Esophagus muscularis mucosa (tissue), 4 donors: ENCODE results near the gene DOCK2. TPM values are rescaled to one million over a fixed set of nuclear protein-coding genes. Genes with fewer than 3 reads are reported as not detected.

Experiments
- DNase-seq: peaks from one replicate; pipeline ENCODE4 v3.0.0-alpha.2; 2017; ENCODE audit errors: extremely low spot score
- H3K27ac ChIP-seq, 4 donors: fragments of 200-600 bp; sonication (generic); replicated peaks in 1 of 4; 1 replicate in 3 of 4; 2 replicates in 1 of 4; pipeline ENCODE4 v1.5.1; 2016 to 2019; ENCODE audit warnings: mild to moderate bottlenecking in 1 of 4
- H3K27me3 ChIP-seq, 4 donors: fragments of 200-600 bp; sonication (generic); one replicate each; pipeline versions ENCODE4 v1.5.1 to v1.6.0; 2016 to 2019
- H3K36me3 ChIP-seq, 4 donors: fragments of 200-600 bp; sonication (generic); one replicate each; pipeline ENCODE4 v1.5.1; 2016 to 2019
- H3K4me1 ChIP-seq, 4 donors: fragments of 200-600 bp; sonication (generic); one replicate each; pipeline ENCODE4 v1.5.1; 2016 to 2019
- H3K4me3 ChIP-seq, 4 donors: fragments of 200-600 bp; sonication (generic); 1 replicate in 2 of 4; 2 replicates in 2 of 4; pipeline ENCODE4 v1.5.1; 2016 to 2019; ENCODE audit warnings: mild to moderate bottlenecking in 4 of 4, moderate library complexity in 1 of 4
- H3K9me3 ChIP-seq, 4 donors: fragments of 200-600 bp; sonication (generic); 1 replicate in 3 of 4; 2 replicates in 1 of 4; pipeline ENCODE4 v1.5.1; 2016 to 2019
- CTCF ChIP-seq, 3 experiments: fragments of 200-600 bp in 2 of 3; fragments of 450-650 bp in 1 of 3; sonication (generic) in 2 of 3; IDR thresholded peaks; one replicate each; pipeline ENCODE4 v1.5.1; 2017 to 2019; ENCODE audit warnings: antibody characterized with exemption in 3 of 3, mild to moderate bottlenecking in 2 of 3, moderate library complexity in 1 of 3
- EP300 ChIP-seq: sonication (generic); formaldehyde crosslinking; IDR thresholded peaks from one replicate; pipeline ENCODE4 v1.6.1; 2017; ENCODE audit warnings: antibody characterized with exemption
- POLR2A ChIP-seq: fragments of 450-650 bp; IDR thresholded peaks from one replicate; pipeline ENCODE4 v1.6.1; 2017; ENCODE audit warnings: antibody characterized with exemption, moderate library complexity, mild to moderate bottlenecking, low read depth
- POLR2AphosphoS5 ChIP-seq, 2 donors: sonication (generic); formaldehyde crosslinking; IDR thresholded peaks; one replicate each; pipeline ENCODE4 v1.6.1; 2017; ENCODE audit warnings: antibody characterized with exemption in 2 of 2
- WGBS: methylation state at CpG from one replicate; pipeline ENCODE4 v1.1.5; 2018; 5-methylcytosine and 5-hydroxymethylcytosine counted together
- intact Hi-C: fragments of 100-400 bp; cut with DNase I; formaldehyde crosslinking; loops from one replicate; pipeline ENCODE4 v1.15.1; 2023
- total RNA-seq, 4 donors: library from RNA; depleted of rRNA; stranded (reverse); fragments of >200 nt; gene quantifications; one replicate each; pipeline versions ENCODE4 v1.1.0 to v1.2.1, GENCODE V29; 2016

The DOCK2 gene
- total RNA-seq, 4 donors from 2014 or later = 9.2 to 18.3 (median 13.7) TPM

DNA sequence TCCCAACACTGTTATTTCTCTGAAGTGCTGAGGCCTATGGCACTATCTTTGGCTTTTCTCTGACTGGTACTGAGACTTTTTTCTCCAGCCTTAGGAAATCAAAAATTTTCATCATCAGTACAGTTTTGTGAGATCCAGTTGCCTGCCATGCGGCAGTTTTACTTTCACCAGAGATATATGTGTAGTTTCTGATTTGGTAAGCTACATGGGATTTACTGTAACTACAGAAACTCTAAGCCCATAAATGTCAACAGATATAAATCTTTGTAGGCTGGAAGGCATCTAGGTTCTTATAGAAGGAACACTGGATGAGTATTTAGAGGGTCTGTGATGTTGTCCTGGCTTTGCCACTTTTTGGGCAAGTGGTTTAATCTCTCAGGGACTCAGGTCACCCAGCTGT lies 69.0 kb downstream of the DOCK2 start:
- no peak overlapping the region for H3K4me3 ChIP-seq
- no peaks in the 10 kb centered on the region for H3K27me3 ChIP-seq
- H3K27ac ChIP-seq = no peak overlapping the region
- TF ChIP-seq POLR2AphosphoS5 (IDR thresholded peaks at IDR 0.05) (no peak), CTCF (IDR thresholded peaks at IDR 0.05) (no peak), EP300 (no peak), POLR2A (no peak)
- no peak for DNase-seq
- no peaks in the 10 kb centered on the region for H3K36me3 ChIP-seq
- WGBS = 88% methylated on average over 1 of the region's 1 CpG
- intact Hi-C loops = no loop called here
- H3K4me1 ChIP-seq = no peaks in the 10 kb centered on the region
- H3K9me3 ChIP-seq = no peaks in the 10 kb centered on the region

- no peak for TF ChIP-seq POLR2A
- H3K9me3 ChIP-seq = no peaks in the 10 kb centered on the region
- DNase-seq = no peak
- intact Hi-C loops = no loop called here
- no peak overlapping the region for H3K27ac ChIP-seq
- H3K27me3 ChIP-seq = no peaks in the 10 kb centered on the region
- WGBS = 87% methylated on average over 9 of the region's 9 CpGs
- H3K36me3 ChIP-seq = no peaks in the 10 kb centered on the region
- no peaks in the 10 kb centered on the region for H3K4me1 ChIP-seq
- H3K4me3 ChIP-seq = no peak overlapping the region
Measured at GRCh38 chr5:169706758-169707450, 69.8 kb downstream of the DOCK2 start.

DNA sequence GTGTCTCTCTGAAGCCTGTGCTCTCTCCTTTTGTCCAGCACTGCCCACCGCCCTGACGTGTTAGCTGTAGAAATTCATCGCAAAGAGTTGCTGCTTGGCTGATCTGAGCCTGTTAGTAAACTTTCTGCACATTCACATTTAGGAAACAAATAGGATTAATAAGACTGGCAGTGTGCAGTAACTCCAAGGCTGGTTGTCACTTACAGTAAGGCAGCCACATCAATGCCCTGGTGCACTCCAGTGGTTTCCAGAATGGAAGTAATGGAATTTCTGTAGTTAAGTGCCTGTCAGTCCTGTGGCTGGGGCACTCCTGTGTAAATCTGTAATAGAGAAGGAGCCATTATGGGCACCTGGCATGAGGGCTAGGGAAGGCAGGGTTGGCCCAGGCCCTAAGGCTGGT lies 70.6 kb downstream of the DOCK2 start:
- no peak for DNase-seq
- 92% methylated on average over 3 of the region's 3 CpGs for WGBS
- Histone ChIP-seq H3K27me3 (no peaks in the 10 kb centered on the region), H3K9me3 (no peaks in the 10 kb centered on the region), H3K36me3 (no peaks in the 10 kb centered on the region), H3K4me3 (no peak overlapping the region), H3K4me1 (no peaks in the 10 kb centered on the region), H3K27ac (no peak overlapping the region)
- intact Hi-C loops = no loop called here
- TF ChIP-seq POLR2A (no peak), POLR2AphosphoS5 (IDR thresholded peaks at IDR 0.05) (no peak), CTCF (IDR thresholded peaks at IDR 0.05) (no peak), EP300 (no peak)

DNA sequence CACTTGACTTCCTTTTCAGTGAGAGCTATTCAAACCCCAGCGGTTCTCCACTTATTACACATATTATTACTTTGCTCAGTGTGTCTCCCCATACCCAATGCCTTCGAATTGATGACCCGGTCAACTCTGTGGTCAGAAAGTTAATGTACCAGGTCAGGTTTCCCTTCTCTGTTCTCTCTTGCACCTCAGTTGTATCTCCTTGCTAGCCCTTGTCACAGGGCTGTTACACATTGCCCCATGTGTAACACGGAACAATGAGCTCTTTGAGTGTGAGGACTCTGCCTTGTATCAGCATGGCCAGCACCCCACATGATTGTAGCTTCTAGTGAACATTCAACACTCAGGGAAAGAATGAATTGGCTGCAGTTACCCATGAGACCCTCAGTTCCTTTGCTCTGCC lies 73.6 kb downstream of the DOCK2 start:
- Histone ChIP-seq H3K36me3 (no peaks in the 10 kb centered on the region), H3K27ac (no peak overlapping the region), H3K4me1 (no peaks in the 10 kb centered on the region), H3K9me3 (no peaks in the 10 kb centered on the region), H3K4me3 (no peak overlapping the region), H3K27me3 (no peaks in the 10 kb centered on the region)
- WGBS = 58% methylated on average over 4 of the region's 4 CpGs
- intact Hi-C loops = no loop called here
- DNase-seq = no peak
- TF ChIP-seq CTCF (IDR thresholded peaks at IDR 0.05) = no peak
- TF ChIP-seq EP300 = no peak
- no peak for TF ChIP-seq POLR2A
- TF ChIP-seq POLR2AphosphoS5 (IDR thresholded peaks at IDR 0.05) = no peak

DNA sequence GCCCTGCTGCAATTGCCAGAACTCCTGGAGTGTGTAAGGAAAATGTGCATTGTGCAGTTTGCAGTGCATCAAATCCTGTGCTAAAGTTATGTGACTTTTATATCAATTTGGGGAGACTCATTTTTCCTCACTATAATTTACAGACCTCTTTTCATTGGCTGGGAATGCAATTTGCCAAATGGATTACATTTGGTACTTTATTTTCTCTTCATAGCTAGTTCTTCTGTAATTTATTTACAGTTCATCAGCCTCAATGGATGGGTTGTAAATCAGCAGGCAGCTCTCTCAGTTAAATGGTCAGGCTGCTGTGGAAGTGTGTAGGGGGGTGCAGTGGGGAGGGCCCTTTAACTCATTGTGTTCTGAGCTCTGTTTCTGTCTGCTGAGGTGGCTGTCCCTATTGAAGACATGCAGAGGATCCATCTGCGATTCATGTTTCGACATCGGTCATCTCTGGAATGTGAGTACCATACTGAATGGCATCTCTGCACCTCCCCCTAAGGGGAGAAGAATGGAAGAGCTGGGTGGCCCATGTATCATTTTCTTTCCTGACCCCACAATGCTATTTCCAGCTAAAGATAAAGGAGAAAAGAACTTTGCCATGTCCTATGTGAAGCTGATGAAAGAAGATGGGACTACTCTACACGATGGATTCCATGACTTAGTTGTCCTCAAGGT lies 74.6 kb downstream of the DOCK2 start:
- no peak for DNase-seq
- Histone ChIP-seq H3K27ac (no peak overlapping the region), H3K4me1 (no peaks in the 10 kb centered on the region), H3K36me3 (no peaks in the 10 kb centered on the region), H3K9me3 (no peaks in the 10 kb centered on the region), H3K27me3 (no peaks in the 10 kb centered on the region), H3K4me3 (no peak overlapping the region)
- no peak for TF ChIP-seq EP300
- no peak for TF ChIP-seq POLR2A
- no peak for TF ChIP-seq POLR2AphosphoS5 (IDR thresholded peaks at IDR 0.05)
- TF ChIP-seq CTCF (IDR thresholded peaks at IDR 0.05) = no peak
- 81% methylated on average over 4 of the region's 4 CpGs for WGBS
- intact Hi-C loops = no loop called here
